Cortex of kidney (tissue), 1 donor: ENCODE measurements around the gene ASCC1.
"Not testable (repeated sequence)": the region's sequence is repeated elsewhere in the genome, so short reads cannot be mapped to it uniquely, and the experiment has no call there.

Experiments
- DNase-seq: peaks from one replicate; lab custom pipeline; 2025; lab: John Stamatoyannopoulos, UW

Gene ASCC1, protein sequence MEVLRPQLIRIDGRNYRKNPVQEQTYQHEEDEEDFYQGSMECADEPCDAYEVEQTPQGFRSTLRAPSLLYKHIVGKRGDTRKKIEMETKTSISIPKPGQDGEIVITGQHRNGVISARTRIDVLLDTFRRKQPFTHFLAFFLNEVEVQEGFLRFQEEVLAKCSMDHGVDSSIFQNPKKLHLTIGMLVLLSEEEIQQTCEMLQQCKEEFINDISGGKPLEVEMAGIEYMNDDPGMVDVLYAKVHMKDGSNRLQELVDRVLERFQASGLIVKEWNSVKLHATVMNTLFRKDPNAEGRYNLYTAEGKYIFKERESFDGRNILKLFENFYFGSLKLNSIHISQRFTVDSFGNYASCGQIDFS

DNA sequence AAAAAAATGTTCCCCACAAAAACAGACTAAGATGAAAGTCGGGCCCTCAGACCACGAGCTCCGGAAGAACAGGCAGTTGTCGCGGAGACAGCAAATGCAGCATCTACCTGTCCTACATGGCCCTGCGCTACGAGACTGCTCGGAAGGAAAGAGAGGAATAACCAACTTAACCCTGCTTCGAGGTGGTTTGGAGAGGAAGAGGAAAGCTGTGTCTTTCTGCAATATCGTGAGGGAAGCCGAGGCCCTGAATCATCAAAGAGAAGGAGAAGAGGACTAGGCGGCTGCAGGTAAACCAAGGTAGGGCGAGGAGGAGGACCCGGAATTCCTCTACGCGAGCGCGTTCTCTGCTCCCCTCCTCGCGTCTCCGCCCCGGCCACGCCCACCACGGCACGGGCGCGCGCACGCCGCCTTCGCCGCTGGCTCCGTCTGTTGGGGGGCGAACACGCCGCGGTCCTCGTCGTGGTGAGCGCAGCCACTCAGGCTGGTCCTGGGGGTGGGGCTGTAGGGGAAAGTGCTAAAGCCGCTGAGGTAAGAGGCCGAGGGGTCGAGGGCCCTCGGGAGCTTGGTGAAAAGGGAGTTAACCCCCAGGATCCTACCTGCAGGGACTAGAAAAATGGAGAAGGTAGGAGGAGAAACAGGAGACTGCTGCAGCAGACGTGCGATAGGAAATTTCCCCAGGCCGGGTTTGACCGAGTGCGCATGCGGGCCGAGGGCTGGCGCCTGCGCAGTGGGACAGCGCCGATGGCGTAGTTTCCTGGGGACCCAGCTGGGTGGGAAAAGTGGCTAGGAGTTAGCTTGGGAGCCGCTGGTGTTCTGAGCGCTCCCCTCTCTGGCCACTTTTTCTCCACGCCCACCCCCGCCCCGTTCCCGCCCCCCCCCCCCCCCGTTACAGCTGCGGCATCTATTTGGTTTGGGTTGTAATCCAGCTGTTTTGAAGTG is at the start of gene ASCC1, which contains the start of gene ANAPC16:
Gene ASCC1 (minus strand): TSS at position 666 of the 939 bp plus-strand sequence. CDS start 2,978 bp downstream, outside the sequence.
Gene ANAPC16 (plus strand): TSS at position 402 of the 939 bp plus-strand sequence. CDS start 7,903 bp downstream, outside the sequence.
- DNase-seq = peak; percentile 84

DNA sequence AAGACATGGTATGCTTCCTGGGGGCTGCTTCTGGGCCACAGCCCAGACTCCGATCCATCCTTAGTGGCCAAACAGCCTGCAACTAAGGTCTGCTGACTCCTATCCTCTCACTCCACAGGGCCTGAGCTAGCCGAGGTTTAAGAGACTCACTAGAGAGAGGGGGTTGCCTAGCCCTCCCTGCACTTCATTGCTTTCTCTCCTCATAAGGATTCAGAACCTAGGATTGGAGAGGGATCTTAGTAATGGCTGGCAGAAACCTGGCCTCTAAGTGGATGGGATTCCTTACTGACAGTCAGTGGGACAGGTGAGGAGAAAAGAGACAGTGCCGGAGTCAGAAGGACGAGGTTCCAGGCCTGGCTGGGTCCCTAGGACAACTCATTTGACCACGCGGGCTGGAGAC is 49.4 kb upstream of the ASCC1 start:
- DNase-seq = no peak

DNA sequence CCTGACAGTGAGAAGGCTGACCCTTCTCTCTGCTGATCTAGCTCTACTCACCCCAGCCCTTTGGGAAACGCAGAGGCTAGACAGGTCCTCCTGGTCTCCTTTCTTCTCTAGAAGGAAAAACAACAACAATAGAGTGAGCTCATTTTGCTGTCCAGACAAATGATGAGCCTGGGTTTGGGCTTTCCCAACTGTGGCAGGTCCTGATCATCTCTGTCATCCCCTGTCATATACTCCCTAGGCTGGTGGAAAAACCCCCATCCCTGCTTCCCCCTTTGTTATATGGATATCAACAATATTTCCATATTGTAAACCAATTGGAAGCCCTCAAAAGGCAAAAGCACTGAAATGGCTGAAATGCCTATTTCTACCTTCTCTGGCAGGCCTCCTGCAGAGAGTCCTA is 48.5 kb upstream of the ASCC1 start:
- DNase-seq = no peak

DNA sequence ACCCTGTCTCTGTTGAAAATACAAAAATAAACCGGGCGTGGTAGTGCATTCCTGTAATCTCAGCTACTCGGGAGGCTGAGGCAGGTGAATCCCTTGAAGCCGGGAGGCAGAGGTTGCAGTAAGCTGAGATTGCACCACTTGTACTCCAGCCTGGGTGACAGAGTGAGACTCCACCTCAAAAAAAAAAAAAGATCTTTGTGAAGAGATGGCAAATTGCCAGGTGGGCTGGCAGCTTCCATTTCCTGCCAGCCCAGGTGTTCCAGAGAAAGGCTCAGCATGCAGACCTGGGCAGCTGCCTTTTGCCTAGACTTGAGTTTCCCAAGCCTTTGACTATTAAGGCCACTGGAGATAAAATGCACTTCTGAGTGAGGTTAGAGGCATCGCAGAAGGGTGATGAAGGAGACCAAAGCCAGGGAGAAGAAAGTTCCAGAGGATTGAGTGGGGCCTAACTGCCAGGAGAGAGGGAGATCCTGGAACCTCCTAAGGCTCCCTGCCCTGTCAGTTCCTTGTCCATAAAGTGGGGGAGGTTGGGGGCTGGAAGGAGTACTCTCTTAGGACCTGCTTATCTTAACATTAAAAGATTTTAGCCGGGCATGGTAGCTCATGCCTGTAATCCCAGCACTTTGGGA is 47.7 kb upstream of the ASCC1 start:
- DNase-seq = no peak

DNA sequence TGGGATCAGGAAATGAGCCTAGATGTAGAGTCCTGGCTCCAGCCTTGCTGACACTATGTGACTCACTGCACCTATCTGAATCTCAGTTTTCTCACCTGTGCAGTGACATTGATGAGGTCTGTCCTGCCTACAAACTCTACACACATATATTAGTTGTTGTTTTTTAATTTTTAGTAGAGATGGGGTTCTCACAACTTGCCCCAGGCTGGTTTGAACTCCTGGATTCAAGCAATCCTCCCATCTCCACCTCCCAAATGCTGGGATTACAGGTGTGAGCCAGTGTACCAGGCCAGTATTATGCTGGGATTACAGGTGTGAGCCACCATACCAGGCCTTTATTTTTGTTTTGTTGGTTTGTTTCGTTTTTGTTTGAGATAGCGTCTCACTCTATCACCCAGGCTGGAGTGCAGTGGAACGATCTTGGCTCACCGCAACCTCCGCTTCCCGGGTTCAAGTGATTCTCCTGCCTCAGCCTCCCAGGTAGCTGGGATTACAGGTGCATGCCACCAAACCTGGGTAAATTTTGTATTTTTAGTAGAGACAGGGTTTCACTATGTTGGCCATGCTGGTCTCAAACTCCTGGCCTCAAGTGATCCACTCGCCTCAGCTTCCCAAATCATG is 45.8 kb upstream of the ASCC1 start:
- no peak for DNase-seq

DNA sequence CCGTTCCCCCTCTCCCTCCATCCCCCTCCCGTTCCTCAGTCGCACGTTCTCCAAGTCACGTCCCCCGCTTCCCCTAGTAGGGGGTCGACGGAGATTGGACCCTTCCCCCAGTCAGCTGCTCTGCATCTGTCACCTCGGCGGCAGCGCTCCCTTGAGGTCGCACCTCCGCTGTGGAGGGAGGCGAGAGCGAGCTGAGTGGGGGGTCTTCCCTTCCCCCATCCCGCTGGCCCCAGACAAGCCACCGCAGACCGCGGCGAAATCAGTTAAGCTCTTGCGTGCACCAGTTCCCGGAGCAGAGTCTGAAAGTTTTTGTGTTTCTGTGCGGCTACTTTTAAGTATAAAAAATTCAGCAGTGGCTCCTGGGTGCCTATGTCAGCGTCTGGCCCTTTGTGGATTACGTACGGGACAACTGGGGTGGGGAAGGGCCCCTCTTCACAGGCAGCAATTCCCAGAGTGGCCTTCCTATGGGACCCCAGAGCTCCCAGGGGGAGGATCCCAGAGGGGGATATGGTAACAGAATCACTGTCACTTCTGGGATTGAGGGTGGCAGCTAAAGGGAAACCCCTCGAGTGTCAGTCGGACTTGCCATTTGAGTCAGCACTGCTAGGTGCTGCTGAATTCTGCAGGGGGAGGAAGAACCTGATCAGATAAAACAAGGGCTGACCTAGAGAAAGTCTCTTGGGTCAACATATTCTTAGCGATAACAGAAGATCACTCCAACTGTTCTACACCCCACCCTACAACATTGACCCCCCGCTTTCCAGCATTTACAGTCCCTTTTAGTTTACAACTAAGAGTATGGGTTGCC is 45.1 kb upstream of the ASCC1 start:
- DNase-seq = peak; percentile 50

DNA sequence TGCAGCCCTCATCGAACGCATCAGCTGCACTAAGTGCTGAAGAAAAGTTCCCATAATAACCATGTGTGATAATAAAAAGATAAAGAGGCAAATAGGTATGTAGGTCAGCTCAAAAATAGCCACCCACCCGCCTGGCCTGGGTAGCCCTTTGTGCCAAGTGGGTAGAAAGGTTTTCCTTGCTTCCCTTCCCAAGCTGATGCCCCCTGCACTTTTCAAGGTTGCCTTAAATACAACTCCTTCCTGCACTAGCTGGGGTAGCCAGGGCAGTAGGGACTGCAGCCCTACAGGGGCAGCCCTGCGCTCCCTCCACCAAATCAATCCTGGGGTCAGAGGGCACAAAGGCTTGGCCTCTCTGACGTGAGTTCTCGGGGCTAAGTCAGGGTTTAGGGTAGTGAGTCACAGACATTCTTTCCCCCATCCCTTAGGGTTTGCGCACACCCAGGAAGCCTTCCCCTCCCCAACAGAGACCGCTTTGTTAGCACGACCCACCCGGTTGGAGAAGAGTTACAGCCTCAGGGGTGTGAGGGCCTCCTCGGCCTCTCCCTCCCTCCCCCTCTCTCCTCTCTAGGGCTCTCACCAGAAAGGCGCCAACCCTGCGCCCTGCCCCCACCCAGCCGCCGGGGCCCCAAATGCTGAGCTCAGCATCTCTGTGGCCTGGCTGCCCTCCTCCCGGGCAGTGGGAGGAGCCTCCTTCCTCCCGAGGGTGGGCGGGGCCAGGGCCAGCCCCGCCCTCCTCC is 44.3 kb upstream of the ASCC1 start:
- DNase-seq = no peak

DNA sequence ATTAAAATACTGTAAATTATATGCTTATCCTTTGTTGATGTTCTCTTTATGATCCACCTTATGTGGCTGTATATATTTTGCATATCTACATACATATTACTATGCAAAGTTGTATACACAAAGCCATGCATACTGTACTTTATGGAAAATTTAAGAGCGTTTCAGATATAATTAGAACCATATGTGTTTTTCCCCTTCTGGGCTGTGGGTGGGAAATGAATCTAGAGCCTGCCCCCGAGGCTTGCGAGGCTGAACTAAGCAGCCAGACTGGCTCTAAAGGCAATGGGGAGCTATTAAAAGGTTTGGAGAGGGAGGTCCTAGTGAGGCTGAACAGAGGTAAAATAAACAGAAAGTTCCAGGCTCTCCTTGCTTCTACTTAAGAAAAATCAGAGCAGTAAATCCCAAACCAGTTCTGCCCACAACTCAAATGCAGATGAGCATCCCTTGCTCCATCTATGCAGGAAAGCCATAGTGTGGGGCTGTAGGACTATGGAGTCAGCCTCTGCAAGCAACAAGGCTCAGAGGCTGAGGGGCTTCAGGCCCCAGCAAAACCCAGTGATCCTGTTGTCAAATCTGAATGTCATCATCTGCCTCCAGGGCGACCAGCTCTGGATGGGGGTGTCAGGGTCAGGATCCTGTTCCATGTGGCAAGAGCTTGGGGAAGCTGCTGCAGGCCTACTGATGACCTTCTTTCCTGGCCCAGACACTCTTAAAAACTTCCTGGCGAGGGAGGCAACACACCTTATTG is 43.6 kb upstream of the ASCC1 start:
- no peak for DNase-seq

DNA sequence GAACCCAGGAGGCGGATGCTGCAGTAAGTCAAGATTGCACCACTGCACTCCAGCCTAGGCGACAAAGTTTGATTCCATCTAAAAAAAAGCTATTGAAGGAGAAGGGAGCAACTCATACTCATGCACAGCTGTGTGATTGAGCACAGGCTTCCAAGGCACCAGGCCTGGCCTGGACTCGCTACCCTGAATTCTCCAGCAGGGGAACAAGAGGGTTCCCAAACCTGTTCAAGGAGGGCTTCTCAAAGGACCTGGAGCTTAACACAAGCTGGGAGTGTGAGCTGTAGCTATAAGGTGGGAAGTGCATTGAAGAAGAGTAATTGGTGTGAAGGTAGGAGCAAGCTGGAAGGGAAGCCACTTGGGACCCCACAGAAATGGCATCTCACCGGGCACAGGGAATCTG is 42.5 kb upstream of the ASCC1 start:
- DNase-seq = no peak

DNA sequence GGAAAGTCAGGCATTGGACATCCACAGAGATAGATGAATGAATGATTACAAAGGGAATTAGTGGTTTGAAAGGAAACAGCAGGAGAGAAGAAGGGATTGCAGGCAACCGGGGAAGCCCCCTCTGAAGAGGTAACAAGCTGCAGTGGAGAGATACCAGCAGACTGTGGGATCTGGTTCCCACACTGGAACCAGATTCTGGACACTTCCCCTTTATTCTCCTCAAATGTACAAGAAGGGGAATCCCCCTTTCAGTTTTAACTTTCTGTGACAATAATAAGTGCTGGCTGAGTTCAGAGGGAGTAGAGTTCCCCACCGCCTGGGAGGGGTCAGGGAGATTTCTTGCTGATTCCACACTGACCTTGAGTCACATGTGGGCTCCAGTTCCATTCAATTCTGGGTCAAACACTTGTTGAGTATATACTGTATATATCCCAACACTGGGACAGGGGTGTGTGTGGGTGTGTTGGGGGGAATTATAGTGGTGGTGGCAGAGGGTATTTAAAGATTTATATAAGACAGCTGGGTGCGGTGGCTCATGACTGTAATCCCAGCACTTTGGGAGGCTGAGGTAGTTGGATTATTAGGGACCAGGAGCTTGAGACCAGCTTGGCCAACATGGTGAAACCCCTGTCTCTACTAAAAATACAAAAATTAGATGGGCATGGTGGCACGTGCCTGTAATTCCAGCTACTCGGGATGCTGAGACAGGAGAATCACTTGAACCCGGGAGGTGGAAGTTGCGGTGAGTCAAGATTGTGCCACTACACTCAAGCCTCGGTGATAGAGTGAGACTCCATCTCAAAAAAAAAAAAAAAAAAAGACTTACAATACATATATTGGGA is 41.2 kb upstream of the ASCC1 start:
- no peak for DNase-seq

DNA sequence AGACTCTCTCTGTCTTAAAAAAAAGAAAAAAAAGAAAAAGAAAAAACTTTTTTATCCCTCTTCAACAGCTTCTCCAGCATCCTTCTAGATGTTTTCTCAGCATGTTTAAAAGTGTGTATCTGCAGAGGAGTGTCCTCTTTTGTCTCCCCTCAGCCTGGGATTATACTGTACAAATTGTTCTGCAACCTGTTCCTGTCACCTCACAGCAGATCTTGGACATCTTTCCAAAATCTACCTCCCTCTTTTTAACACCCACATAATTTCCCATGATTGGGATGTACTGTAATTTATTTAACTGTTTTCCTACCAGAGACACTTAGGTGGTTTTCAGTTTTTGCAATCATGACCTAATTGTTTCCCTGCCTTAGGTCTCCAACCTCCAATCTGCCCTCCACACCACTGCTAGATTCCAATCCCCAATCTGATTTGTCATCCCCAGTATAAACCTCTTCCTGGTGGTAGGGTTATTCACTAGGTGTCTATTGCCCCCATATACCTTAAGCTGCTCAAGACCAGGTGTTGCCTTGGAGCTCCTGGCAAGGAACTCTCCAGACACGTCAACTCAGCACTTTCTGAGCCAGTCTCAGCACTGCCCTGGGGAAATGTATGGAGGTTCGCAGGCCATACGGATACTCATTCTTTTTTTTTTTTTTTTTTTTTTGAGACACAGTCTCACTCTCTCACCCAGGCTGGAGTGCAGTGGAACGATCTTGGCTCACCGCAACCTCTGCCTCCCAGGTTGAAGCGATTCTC is 40.1 kb upstream of the ASCC1 start:
- no peak for DNase-seq

DNA sequence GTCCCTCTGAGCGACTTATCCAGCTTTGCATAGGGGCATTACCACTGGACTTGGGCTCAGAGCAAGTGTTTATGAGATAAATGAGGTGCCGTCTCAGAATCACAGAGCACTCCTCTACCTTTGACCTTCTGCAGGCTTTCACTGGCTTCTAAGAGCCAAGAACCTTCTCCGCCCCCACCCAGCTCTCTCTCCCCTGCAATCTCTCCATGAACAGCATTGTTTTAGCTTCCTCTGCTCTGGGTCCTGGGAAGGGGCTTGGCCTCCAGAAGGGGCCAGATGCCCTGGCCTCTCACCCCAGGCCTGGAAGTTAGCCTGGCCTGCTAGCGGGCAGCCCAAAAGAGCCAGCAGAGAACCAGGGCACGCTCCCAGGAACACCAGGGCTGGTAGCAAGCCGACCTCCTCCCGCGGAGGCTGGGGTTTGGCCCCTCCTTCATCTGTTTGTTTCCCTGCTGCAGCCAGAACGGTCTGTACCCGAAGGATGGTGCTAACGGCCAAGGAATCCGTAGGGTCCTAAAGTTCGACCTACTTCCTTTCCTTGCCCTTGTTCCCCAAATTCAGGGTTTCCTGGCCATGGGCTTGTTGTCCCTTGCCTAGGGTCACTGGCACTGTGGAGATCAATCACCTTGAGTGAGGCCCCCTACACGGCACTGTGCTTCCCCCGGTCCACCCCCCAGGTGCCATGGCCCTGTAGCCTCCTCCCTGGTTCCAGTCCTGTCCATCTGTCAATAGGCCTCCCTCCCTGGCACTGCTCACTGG is 38.9 kb upstream of the ASCC1 start:
- DNase-seq = no peak

DNA sequence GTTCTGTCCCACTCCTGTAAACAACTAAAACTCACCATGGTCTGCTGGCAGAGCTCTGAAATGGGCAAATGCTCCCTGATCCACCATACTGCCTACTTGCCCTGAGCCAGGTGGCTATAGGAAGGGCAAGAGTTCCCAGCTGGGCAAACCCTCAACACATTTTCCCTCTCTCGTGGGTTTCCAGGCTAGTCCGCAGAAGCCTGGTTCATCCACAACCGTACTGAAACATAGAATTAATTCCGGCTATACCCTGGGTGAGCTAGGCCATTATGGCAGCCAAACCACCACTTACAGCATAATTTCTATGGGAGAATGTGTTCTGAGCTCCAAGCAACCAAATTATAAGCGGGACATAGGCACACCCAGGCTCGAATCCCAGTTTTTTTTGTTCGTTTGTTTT is 37.5 kb upstream of the ASCC1 start:
- DNase-seq = no peak

DNA sequence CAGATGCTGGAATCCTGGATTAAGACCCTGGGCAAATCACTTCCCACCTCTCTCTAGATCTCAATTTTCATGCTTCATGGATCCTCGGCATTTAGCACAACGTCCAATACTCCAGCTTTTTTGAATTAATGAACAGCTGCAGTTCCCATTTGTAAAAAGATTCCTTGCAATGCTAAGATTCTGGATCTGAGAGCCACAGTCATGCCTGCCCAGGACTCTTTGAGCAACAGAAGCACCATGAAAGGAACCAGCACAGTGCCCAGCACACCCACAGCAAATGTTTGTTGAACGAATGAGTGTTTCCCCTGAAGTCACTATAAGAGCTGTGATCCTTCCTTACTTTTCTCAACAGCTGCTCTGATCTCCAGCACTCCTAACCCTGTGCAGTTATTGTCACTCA is 36.9 kb upstream of the ASCC1 start:
- no peak for DNase-seq

DNA sequence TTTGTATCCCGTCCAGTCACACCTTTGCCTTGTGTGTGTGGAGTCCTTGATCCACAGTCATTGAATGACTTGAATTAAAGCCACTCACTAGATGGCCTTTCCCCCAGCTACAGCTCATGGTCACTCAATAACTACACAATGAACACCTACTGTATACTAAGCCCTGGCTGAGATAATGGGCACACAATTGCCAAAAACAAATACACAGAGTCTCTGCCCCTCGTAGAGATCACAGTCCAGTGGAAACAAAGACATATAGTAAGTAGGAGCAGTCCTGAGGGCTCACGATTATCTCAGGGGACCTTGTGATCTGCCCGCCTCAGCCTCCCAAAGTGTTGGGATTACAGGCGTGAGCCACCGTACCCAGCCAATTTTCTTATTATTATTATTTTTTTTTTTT is 35.6 kb upstream of the ASCC1 start:
- DNase-seq = no peak

DNA sequence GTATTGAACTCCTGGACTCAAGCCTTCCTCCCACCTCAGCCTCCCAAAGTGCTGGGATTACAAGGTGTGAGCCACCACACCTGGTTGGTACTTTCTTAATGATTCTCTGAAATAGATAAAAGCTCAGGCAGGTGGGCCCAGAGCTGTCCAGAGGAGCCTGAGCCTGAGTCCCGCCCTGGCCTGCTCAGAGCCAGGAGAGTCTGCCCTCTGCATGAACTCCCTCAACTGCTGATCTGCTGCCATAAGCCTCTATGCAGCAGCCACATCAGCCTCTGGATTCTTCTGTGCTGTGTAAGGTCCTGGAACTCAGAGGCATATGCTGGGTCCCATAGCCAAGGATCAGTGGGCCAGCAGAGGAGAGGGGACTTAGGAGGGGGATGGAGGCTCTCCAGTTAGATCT is 34.6 kb upstream of the ASCC1 start:
- DNase-seq = no peak

DNA sequence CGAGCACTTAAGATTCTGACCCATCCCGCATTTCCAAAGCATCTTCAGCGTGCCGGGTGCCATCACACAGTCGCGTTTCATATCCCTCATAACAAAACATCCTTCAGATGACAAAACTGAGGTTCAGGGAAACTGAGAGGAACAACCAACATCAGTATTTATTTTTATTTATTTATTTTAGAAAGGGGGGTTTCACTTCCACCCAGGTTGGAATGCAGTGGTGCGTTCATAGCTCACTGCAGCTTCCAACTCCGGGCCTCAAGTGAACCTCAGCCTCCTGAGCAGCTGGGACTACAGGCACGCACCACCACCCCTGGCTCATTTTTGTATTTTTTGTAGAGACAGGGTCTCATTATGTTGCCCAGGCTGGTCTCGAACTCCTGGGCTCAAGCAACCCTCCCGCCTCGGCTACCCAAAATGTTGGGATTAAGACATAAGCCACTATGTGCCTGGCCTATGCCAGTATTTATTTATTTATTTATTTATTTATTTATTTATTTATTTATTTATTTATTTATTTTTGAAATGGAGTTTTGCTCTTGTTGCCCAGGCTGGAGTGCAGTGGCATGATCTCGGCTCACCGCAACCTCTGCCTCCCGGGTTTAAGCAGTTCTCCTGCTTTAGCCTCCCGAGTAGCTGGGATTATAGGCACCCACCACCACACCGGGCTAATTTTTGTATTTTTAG is 33.2 kb upstream of the ASCC1 start:
- DNase-seq = not testable (repeated sequence)
